NB4 (cell line): ENCODE data around the gene CSRP1.

Experiments used
- DNase-seq: peaks from one replicate; pipeline ENCODE4 v3.0.0; 2010; ENCODE audit warnings: low read depth
- H3K4me3 ChIP-seq: one replicate; pipeline ENCODE4 v1.5.1; 2011; ENCODE audit warnings: mild to moderate bottlenecking, low read depth, low read length, moderate library complexity
- CTCF ChIP-seq: IDR thresholded peaks from one replicate; pipeline ENCODE4 v1.5.1; 2012; ENCODE audit warnings: low read depth, low read length
- MYC ChIP-seq: IDR thresholded peaks from 2 replicates; pipeline ENCODE4 v1.6.1; 2011; ENCODE audit warnings: low read depth, low read length
- POLR2A ChIP-seq: IDR thresholded peaks from 2 replicates; pipeline ENCODE4 v1.6.1; 2011; ENCODE audit warnings: mild to moderate bottlenecking; ENCODE audit not compliant: insufficient read length; ENCODE audit errors: extremely low read depth
- TF ChIP-seq, protein P1 (sequence below): IDR thresholded peaks from 2 replicates; pipeline ENCODE4 v1.6.1; 2011; ENCODE audit warnings: low read depth, low read length

CSRP1 gene

DNA sequence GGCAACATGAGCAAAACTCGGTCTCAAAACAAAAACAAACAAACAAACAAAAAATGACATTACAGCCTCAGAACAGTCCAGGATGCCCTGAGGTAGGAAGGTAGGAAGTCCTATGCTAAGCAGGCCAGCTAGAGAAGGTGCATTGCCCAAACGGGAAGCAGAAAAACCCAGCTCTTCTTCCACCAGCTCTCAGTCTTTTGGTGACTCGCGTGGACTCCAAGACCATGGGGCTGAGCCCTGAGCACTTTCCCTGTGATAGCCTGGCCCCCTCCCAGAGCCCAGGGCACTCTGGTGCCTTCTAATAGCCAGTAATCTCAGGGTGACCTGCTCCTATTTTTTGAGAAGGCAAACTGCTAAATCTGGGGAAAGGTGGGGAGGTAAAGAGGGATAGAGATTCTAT lies 54.1 kb downstream of the CSRP1 start:
- peak; percentile 34 for DNase-seq
- TF ChIP-seq POLR2A, result no peak
- TF ChIP-seq CTCF, result no peak
- TF ChIP-seq MYC, result no peak
- TF ChIP-seq, protein P1, sequence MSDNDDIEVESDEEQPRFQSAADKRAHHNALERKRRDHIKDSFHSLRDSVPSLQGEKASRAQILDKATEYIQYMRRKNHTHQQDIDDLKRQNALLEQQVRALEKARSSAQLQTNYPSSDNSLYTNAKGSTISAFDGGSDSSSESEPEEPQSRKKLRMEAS, result no peak
- H3K4me3 ChIP-seq, result no peak overlapping the region

GRCh38 chr1:201450721-201451291 lies 56.1 kb downstream of the CSRP1 start:
- H3K4me3 ChIP-seq, result no peak overlapping the region
- peak; percentile 70 for DNase-seq
- no peak for TF ChIP-seq CTCF
- TF ChIP-seq MYC, result no peak
- TF ChIP-seq, protein P1, result no peak
- TF ChIP-seq POLR2A, result no peak

- no peak overlapping the region for H3K4me3 ChIP-seq
- no peak for TF ChIP-seq MYC
- TF ChIP-seq, protein P1, result no peak
- no peak for TF ChIP-seq CTCF
- no peak for TF ChIP-seq POLR2A
- DNase-seq, result no peak
Measured at GRCh38 chr1:201448990-201449389, 57.9 kb downstream of the CSRP1 start.

GRCh38 chr1:201447903-201448871 lies 58.7 kb downstream of the CSRP1 start:
- TF ChIP-seq CTCF (peak; percentile 62), POLR2A (no peak)
- H3K4me3 ChIP-seq, result no peak overlapping the region
- DNase-seq, result peak; percentile 66

DNA sequence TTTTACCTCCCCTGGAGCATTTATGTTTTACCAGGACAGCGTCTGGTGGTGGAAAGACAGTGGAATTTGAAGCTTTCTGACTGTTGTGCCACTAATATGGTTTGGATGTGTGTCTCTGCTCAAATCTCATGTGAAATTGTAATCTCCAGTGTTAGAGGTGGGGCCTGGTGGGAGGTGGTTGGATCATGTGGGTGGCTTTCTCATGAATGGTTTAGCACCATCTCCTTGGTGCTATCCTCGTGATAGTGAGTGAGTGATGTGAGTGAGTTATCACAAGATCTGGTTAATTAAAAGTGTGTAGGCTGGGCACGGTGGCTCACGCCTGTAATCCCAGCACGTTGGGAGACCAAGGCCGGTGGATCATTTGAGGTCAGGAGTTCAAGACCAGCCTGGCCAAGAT lies 61.6 kb downstream of the CSRP1 start:
- TF ChIP-seq MYC, result no peak
- TF ChIP-seq, protein P1, result no peak
- no peak for TF ChIP-seq CTCF
- TF ChIP-seq POLR2A, result no peak

More for the DNA sequence above, 61.6 kb downstream of the CSRP1 start:
- DNase-seq, result no peak
- H3K4me3 ChIP-seq, result no peak overlapping the region
